ENCODE measurements around the gene FN3KRP. TPM values are rescaled to one million over a fixed set of nuclear protein-coding genes. Genes with fewer than 3 reads are reported as not detected.

FN3KRP gene
- total and polyA plus RNA-seq, 2 donors (not counting 3 experiments of a cell fraction or from before 2014, with no cell fraction given) = 22.2 to 35.2 TPM

GRCh38 chr17:82685291-82685690 is 31.2 kb upstream of the FN3KRP start:
- intact Hi-C loops (cut with micrococcal nuclease) (no loop called here), dilution Hi-C loops (cut with MboI; ENCODE audit: extremely low pct_ligation_motif_present, low sequenced_read_pairs) (no loop called here)
- H3K9me1 ChIP-seq (replicated peaks; ENCODE audit: control insufficient read depth, extremely low read depth, insufficient read depth, low read length) = no peaks in the 10 kb centered on the region
- no peaks in the 10 kb centered on the region for H3K9me3 ChIP-seq (replicated peaks; ENCODE audit: control insufficient read depth, insufficient read depth, low read length)
- no peaks in the 10 kb centered on the region for H3K79me2 ChIP-seq (ENCODE audit: control insufficient read depth, insufficient read depth, low read length)
- TF ChIP-seq MYC (IDR thresholded peaks at IDR 0.05; ENCODE audit: low read depth, low read length) = no peak
- TF ChIP-seq JUN (IDR thresholded peaks at IDR 0.05; ENCODE audit: borderline replicate concordance, insufficient read depth, insufficient read length, low read depth) = no peak
- no peak for TF ChIP-seq EZH2 (IDR thresholded peaks at IDR 0.05; ENCODE audit: borderline replicate concordance, low read depth, low read length, severe bottlenecking)
- no peak for TF ChIP-seq POLR2A (IDR thresholded peaks at IDR 0.05; ENCODE audit: low read depth, low read length)
- TF ChIP-seq FOS (IDR thresholded peaks at IDR 0.05; ENCODE audit: borderline replicate concordance, insufficient read depth, low read length) = no peak
- TF ChIP-seq, protein P1, sequence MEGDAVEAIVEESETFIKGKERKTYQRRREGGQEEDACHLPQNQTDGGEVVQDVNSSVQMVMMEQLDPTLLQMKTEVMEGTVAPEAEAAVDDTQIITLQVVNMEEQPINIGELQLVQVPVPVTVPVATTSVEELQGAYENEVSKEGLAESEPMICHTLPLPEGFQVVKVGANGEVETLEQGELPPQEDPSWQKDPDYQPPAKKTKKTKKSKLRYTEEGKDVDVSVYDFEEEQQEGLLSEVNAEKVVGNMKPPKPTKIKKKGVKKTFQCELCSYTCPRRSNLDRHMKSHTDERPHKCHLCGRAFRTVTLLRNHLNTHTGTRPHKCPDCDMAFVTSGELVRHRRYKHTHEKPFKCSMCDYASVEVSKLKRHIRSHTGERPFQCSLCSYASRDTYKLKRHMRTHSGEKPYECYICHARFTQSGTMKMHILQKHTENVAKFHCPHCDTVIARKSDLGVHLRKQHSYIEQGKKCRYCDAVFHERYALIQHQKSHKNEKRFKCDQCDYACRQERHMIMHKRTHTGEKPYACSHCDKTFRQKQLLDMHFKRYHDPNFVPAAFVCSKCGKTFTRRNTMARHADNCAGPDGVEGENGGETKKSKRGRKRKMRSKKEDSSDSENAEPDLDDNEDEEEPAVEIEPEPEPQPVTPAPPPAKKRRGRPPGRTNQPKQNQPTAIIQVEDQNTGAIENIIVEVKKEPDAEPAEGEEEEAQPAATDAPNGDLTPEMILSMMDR (IDR thresholded peaks at IDR 0.05; ENCODE audit: extremely low read depth in 1 of 2, insufficient read depth in 1 of 2, low read depth in 1 of 2, low read length in 2 of 2) = no peak
- no peak for TF ChIP-seq MAX (IDR thresholded peaks at IDR 0.05; ENCODE audit: insufficient read depth, insufficient read length)
- no peak for TF ChIP-seq GATA2 (IDR thresholded peaks at IDR 0.05; ENCODE audit: insufficient read depth, insufficient read length, low read depth, low read length)
- TF ChIP-seq POLR2AphosphoS5 (IDR thresholded peaks at IDR 0.05; ENCODE audit: insufficient read depth, low read depth, low read length) = no peak
- no peak overlapping the region for H3K4me3 ChIP-seq (replicated peaks in 1 of 3; ENCODE audit: insufficient read depth in 1 of 3, low read depth in 1 of 3, low read length in 3 of 3)
- no peak overlapping the region for H2AFZ ChIP-seq (ENCODE audit: low read depth, low read length)
- no peak overlapping the region for H3K27ac ChIP-seq (ENCODE audit: insufficient read depth, low read depth, low read length)
- H3K9ac ChIP-seq (replicated peaks; ENCODE audit: extremely low read depth, insufficient read depth, low read length) = no peak overlapping the region
- ChIA-PET CTCF (no interaction called here), POLR2A (no interaction called here)
- H3K36me3 ChIP-seq (ENCODE audit: control insufficient read depth in 2 of 2, extremely low read depth in 1 of 2, insufficient read depth in 2 of 2, low read length in 2 of 2) = no peaks in the 10 kb centered on the region
- H4K20me1 ChIP-seq (replicated peaks; ENCODE audit: control insufficient read depth, extremely low read depth, insufficient read depth, low read length) = no peaks in the 10 kb centered on the region
- FAIRE-seq (no peak), DNase-seq (ENCODE audit: low read depth, low spot score) (no peak)
- BruUV-seq (replicated peaks) = no TSS peak
- no peak overlapping the region for H3K4me2 ChIP-seq (ENCODE audit: insufficient read depth, low read length)
- no peaks in the 10 kb centered on the region for H3K27me3 ChIP-seq (ENCODE audit: control insufficient read depth in 2 of 2, insufficient read depth in 2 of 2, low read length in 2 of 2)
- H3K4me1 ChIP-seq (ENCODE audit: control insufficient read depth, extremely low read depth, insufficient read depth, low read length) = no peaks in the 10 kb centered on the region

All from endothelial cell of umbilical vein (primary cell).